ENCODE measurements around the gene FARP1. TPM values are rescaled to one million over a fixed set of nuclear protein-coding genes. Genes with fewer than 3 reads are reported as not detected.

The FARP1 gene
- total RNA-seq, 1 experiment from 2014 or later: 96.6 TPM

DNA sequence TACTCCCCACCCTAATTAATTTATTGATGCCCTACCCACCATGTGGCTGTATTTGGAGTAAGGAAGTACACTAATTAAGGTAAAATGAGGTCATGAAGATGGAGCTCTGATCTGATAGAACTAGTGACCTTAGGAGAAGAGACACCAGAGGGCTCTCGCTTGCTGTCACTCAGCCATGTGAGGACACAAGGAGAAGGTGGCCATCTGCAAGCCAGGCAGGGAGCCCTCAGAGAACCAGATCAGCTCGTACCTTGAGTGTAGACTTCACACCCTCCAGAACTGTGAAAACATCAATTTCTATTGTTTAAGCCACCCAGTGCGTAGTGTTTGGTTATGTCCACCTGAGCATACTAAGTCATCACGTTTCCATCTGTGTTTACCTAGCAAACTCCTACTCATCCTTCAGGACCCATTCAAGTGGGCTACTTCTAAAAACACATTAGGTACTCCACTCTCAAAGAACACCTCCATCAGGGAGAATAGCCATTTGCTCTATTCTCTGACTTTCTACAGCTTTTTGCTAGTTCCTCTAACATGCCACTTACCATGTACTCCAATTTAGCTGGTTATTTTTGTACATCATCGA lies 191.8 kb downstream of the FARP1 start (continued):
- TF ChIP-seq, protein P1, sequence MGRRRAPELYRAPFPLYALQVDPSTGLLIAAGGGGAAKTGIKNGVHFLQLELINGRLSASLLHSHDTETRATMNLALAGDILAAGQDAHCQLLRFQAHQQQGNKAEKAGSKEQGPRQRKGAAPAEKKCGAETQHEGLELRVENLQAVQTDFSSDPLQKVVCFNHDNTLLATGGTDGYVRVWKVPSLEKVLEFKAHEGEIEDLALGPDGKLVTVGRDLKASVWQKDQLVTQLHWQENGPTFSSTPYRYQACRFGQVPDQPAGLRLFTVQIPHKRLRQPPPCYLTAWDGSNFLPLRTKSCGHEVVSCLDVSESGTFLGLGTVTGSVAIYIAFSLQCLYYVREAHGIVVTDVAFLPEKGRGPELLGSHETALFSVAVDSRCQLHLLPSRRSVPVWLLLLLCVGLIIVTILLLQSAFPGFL (CRISPR knock-in tag; IDR thresholded peaks at IDR 0.05; ENCODE audit: borderline replicate concordance): no peak

DNA sequence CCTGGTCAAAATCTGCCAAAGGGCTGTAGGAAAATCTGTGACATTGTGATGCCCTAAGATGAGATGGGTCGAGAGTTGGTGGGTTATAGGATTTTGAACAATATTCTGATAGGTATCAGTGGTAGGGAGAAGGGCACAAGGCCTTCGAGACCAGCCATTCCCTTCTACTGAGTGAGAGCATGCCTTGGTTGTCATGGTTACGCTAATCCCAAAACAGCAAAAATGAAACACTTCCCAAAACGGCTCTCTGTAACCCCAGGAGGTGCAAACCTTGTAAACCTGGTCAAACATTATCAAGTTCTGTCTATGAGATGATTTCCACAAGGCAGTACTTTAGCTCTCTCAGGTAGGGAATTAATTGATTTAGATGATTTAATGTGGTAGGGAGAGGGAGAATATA lies 192.8 kb downstream of the FARP1 start:
- no peak for ATAC-seq
- H3K27ac Mint-ChIP-seq: no peak overlapping the region
- H3K4me1 Mint-ChIP-seq: peaks cover 45% of the 10 kb centered on the region
- CTCF ChIA-PET: no interaction called here
- H3K4me3 Mint-ChIP-seq: no peak overlapping the region
- DNase-seq (ENCODE audit: low spot score): no peak
- H3K9me3 Mint-ChIP-seq: peaks cover 19% of the 10 kb centered on the region
- POLR2A ChIA-PET: no interaction called here
- peaks cover 21% of the 10 kb centered on the region for H3K36me3 Mint-ChIP-seq
- no peaks in the 10 kb centered on the region for H3K27me3 Mint-ChIP-seq (ENCODE audit: low read depth)
- TF ChIP-seq, protein P2, sequence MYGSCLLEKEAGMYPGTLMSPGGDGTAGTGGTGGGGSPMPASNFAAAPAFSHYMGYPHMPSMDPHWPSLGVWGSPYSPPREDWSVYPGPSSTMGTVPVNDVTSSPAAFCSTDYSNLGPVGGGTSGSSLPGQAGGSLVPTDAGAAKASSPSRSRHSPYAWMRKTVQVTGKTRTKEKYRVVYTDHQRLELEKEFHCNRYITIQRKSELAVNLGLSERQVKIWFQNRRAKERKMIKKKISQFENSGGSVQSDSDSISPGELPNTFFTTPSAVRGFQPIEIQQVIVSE (CRISPR knock-in tag; IDR thresholded peaks at IDR 0.05; ENCODE audit: borderline replicate concordance): no peak
- TF ChIP-seq, protein P3, sequence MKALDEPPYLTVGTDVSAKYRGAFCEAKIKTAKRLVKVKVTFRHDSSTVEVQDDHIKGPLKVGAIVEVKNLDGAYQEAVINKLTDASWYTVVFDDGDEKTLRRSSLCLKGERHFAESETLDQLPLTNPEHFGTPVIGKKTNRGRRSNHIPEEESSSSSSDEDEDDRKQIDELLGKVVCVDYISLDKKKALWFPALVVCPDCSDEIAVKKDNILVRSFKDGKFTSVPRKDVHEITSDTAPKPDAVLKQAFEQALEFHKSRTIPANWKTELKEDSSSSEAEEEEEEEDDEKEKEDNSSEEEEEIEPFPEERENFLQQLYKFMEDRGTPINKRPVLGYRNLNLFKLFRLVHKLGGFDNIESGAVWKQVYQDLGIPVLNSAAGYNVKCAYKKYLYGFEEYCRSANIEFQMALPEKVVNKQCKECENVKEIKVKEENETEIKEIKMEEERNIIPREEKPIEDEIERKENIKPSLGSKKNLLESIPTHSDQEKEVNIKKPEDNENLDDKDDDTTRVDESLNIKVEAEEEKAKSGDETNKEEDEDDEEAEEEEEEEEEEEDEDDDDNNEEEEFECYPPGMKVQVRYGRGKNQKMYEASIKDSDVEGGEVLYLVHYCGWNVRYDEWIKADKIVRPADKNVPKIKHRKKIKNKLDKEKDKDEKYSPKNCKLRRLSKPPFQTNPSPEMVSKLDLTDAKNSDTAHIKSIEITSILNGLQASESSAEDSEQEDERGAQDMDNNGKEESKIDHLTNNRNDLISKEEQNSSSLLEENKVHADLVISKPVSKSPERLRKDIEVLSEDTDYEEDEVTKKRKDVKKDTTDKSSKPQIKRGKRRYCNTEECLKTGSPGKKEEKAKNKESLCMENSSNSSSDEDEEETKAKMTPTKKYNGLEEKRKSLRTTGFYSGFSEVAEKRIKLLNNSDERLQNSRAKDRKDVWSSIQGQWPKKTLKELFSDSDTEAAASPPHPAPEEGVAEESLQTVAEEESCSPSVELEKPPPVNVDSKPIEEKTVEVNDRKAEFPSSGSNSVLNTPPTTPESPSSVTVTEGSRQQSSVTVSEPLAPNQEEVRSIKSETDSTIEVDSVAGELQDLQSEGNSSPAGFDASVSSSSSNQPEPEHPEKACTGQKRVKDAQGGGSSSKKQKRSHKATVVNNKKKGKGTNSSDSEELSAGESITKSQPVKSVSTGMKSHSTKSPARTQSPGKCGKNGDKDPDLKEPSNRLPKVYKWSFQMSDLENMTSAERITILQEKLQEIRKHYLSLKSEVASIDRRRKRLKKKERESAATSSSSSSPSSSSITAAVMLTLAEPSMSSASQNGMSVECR (CRISPR knock-in tag; IDR thresholded peaks at IDR 0.05; ENCODE audit: borderline replicate concordance): no peak
- no peak for TF ChIP-seq GABPB1 (CRISPR knock-in tag; IDR thresholded peaks at IDR 0.05)
- TF ChIP-seq ZNF219 (CRISPR knock-in tag; IDR thresholded peaks at IDR 0.05; ENCODE audit: borderline replicate concordance): no peak
- TF ChIP-seq, protein P4, sequence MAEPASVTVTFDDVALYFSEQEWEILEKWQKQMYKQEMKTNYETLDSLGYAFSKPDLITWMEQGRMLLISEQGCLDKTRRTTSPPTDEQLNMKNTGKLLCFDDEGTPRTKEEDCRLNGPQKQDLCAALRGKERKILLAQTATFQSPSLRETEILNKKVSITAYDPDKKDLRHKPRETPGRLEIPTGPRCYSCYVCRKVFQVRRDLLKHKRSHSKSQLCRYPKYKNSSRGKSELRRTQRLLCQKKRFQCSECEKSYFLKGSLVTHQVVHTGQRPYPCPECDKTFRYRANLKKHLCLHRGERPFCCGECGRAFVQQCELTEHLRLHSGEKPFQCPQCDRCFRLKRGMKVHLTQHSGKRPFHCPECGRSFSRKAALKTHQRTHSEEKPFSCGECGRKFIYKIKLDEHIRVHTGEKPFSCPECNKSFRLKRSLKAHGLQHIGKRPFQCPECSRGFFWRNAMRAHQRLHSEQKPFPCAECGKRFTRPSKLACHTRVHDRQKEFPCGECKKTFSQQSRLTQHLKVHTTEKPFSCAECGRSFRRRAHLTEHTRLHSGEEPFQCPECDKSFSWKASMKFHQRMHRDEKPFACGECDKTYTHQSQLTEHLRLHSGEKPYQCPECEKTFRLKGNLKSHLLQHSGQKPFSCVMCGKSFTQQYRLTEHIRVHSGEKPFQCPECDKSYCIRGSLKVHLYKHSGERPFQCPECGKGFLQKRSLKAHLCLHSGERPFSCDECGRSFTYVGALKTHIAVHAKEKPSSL (CRISPR knock-in tag; conservative IDR thresholded peaks at IDR 0.05): no peak
- no peak for TF ChIP-seq IRF2 (CRISPR knock-in tag; IDR thresholded peaks at IDR 0.05; ENCODE audit: borderline replicate concordance, low read depth)
- TF ChIP-seq, protein P5, sequence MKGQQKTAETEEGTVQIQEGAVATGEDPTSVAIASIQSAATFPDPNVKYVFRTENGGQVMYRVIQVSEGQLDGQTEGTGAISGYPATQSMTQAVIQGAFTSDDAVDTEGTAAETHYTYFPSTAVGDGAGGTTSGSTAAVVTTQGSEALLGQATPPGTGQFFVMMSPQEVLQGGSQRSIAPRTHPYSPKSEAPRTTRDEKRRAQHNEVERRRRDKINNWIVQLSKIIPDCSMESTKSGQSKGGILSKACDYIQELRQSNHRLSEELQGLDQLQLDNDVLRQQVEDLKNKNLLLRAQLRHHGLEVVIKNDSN (CRISPR knock-in tag; IDR thresholded peaks at IDR 0.05): no peak
- TF ChIP-seq ESRRA (CRISPR knock-in tag; IDR thresholded peaks at IDR 0.05; ENCODE audit: borderline replicate concordance): no peak
- TF ChIP-seq, protein P6, sequence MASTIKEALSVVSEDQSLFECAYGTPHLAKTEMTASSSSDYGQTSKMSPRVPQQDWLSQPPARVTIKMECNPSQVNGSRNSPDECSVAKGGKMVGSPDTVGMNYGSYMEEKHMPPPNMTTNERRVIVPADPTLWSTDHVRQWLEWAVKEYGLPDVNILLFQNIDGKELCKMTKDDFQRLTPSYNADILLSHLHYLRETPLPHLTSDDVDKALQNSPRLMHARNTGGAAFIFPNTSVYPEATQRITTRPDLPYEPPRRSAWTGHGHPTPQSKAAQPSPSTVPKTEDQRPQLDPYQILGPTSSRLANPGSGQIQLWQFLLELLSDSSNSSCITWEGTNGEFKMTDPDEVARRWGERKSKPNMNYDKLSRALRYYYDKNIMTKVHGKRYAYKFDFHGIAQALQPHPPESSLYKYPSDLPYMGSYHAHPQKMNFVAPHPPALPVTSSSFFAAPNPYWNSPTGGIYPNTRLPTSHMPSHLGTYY (CRISPR knock-in tag; IDR thresholded peaks at IDR 0.05): no peak
- TF ChIP-seq, protein P7, sequence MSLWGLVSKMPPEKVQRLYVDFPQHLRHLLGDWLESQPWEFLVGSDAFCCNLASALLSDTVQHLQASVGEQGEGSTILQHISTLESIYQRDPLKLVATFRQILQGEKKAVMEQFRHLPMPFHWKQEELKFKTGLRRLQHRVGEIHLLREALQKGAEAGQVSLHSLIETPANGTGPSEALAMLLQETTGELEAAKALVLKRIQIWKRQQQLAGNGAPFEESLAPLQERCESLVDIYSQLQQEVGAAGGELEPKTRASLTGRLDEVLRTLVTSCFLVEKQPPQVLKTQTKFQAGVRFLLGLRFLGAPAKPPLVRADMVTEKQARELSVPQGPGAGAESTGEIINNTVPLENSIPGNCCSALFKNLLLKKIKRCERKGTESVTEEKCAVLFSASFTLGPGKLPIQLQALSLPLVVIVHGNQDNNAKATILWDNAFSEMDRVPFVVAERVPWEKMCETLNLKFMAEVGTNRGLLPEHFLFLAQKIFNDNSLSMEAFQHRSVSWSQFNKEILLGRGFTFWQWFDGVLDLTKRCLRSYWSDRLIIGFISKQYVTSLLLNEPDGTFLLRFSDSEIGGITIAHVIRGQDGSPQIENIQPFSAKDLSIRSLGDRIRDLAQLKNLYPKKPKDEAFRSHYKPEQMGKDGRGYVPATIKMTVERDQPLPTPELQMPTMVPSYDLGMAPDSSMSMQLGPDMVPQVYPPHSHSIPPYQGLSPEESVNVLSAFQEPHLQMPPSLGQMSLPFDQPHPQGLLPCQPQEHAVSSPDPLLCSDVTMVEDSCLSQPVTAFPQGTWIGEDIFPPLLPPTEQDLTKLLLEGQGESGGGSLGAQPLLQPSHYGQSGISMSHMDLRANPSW (CRISPR knock-in tag; conservative IDR thresholded peaks at IDR 0.05; ENCODE audit: low read depth): no peak
- no peak for TF ChIP-seq SOX15 (CRISPR knock-in tag; IDR thresholded peaks at IDR 0.05)
- TF ChIP-seq TEAD4 (CRISPR knock-in tag; IDR thresholded peaks at IDR 0.05): no peak
- no peak for TF ChIP-seq FOXP1 (CRISPR knock-in tag; IDR thresholded peaks at IDR 0.05; ENCODE audit: borderline replicate concordance)
- TF ChIP-seq NFATC4 (CRISPR knock-in tag; IDR thresholded peaks at IDR 0.05): no peak
- no peak for TF ChIP-seq ZNF232 (CRISPR knock-in tag; IDR thresholded peaks at IDR 0.05)
- TF ChIP-seq, protein P8, sequence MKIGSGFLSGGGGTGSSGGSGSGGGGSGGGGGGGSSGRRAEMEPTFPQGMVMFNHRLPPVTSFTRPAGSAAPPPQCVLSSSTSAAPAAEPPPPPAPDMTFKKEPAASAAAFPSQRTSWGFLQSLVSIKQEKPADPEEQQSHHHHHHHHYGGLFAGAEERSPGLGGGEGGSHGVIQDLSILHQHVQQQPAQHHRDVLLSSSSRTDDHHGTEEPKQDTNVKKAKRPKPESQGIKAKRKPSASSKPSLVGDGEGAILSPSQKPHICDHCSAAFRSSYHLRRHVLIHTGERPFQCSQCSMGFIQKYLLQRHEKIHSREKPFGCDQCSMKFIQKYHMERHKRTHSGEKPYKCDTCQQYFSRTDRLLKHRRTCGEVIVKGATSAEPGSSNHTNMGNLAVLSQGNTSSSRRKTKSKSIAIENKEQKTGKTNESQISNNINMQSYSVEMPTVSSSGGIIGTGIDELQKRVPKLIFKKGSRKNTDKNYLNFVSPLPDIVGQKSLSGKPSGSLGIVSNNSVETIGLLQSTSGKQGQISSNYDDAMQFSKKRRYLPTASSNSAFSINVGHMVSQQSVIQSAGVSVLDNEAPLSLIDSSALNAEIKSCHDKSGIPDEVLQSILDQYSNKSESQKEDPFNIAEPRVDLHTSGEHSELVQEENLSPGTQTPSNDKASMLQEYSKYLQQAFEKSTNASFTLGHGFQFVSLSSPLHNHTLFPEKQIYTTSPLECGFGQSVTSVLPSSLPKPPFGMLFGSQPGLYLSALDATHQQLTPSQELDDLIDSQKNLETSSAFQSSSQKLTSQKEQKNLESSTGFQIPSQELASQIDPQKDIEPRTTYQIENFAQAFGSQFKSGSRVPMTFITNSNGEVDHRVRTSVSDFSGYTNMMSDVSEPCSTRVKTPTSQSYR (CRISPR knock-in tag; IDR thresholded peaks at IDR 0.05): no peak
- TF ChIP-seq, protein P9, sequence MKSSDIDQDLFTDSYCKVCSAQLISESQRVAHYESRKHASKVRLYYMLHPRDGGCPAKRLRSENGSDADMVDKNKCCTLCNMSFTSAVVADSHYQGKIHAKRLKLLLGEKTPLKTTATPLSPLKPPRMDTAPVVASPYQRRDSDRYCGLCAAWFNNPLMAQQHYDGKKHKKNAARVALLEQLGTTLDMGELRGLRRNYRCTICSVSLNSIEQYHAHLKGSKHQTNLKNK (CRISPR knock-in tag; IDR thresholded peaks at IDR 0.05): no peak

All from WTC11 (cell line).